A549 (cell line): ENCODE data around the gene SRR. TPM values are rescaled to one million over a fixed set of nuclear protein-coding genes. Genes with fewer than 3 reads are reported as not detected.
"Not testable (repeated sequence)": the region's sequence is repeated elsewhere in the genome, so short reads cannot be mapped to it uniquely, and the experiment has no call there.

Experiments
- ATAC-seq, 2 experiments: fragments of 200-7000 bp in 1 of 2; fragments of >200 bp in 1 of 2; cut with Nextera tagmentation in 1 of 2; cut with Tn5 transposase in 1 of 2; 3 replicates each; pipeline versions ENCODE4 v1.8.0 to v1.9.1; 2018 to 2020; ENCODE audit warnings: mild to moderate bottlenecking in 1 of 2, moderate library complexity in 1 of 2
- CTCF ChIA-PET: fragments of 300-600 bp; sonication (Branson Sonifier 250); formaldehyde crosslinking; extraction: SDS; loops from one replicate; lab custom pipeline; 2021; ENCODE audit warnings: antibody characterized with exemption, inconsistent platforms; lab: Yijun Ruan, JAX
- POLR2A ChIA-PET: fragments of 350-600 bp; formaldehyde crosslinking; extraction: SDS; loops from one replicate; lab custom pipeline; 2021; ENCODE audit warnings: antibody characterized with exemption, inconsistent platforms; lab: Yijun Ruan, JAX
- DNase-seq, 2 experiments: peaks; one replicate each; pipeline versions ENCODE4 v3.0.0 to v3.0.0-alpha.2; 2011 to 2016; ENCODE audit warnings: low read depth in 1 of 2, low spot score in 1 of 2
- FAIRE-seq: peaks from 2 replicates; lab custom pipeline; 2011; peaks lifted over from hg19 to GRCh38; lab: Jason Lieb, UNC
- H3K27ac ChIP-seq, 2 experiments: fragments of >200 bp; sonication (Bioruptor Twin); formaldehyde crosslinking; 3 replicates each; pipeline ENCODE4 v1.5.1; 2016 to 2017
- H3K4me1 ChIP-seq: fragments of >200 bp; sonication (Bioruptor Twin); formaldehyde crosslinking; 3 replicates; pipeline ENCODE4 v1.6.1; 2016
- H3K4me2 ChIP-seq: fragments of >200 bp; sonication (Bioruptor Twin); formaldehyde crosslinking; 3 replicates; pipeline ENCODE4 v1.6.1; 2016
- H3K4me3 ChIP-seq: fragments of >200 bp; sonication (Bioruptor Twin); formaldehyde crosslinking; 3 replicates; pipeline ENCODE4 v1.5.1; 2016
- H3K9me3 ChIP-seq: fragments of >200 bp; sonication (Bioruptor Twin); formaldehyde crosslinking; 3 replicates; pipeline ENCODE4 v1.6.1; 2016
- BHLHE40 ChIP-seq: IDR thresholded peaks from 2 replicates; pipeline ENCODE4 v1.6.1; 2012; ENCODE audit warnings: low read depth, low read length, inconsistent platforms
- CBX2 ChIP-seq: fragments of 200-600 bp; sonication (generic); IDR thresholded peaks from 2 replicates; pipeline ENCODE4 v1.6.1; 2016; ENCODE audit warnings: low read depth, mild to moderate bottlenecking, borderline replicate concordance
- CBX8 ChIP-seq: fragments of 200-600 bp; sonication (generic); IDR thresholded peaks from 2 replicates; pipeline ENCODE4 v1.6.1; 2016
- CTCF ChIP-seq: fragments of >200 bp; sonication (Bioruptor Twin); formaldehyde crosslinking; IDR thresholded peaks from 3 replicates; pipeline ENCODE4 v1.5.1; 2016
- EHF ChIP-seq: fragments of 250-450 bp; sonication (Bioruptor Pico); IDR thresholded peaks from 2 replicates; pipeline ENCODE4 v1.5.0; 2020; ENCODE audit warnings: mild to moderate bottlenecking
- ELK1 ChIP-seq: fragments of 150-350 bp; IDR thresholded peaks from 2 replicates; pipeline ENCODE4 v1.6.1; 2014; ENCODE audit warnings: low read depth, mild to moderate bottlenecking, low read length
- EP300 ChIP-seq, 2 experiments: fragments of >200 bp; sonication (Bioruptor Twin); formaldehyde crosslinking; IDR thresholded peaks; 2 replicates in 1 of 2; 3 replicates in 1 of 2; pipeline ENCODE4 v1.6.1; 2016 to 2017
- HMGXB4 ChIP-seq: fragments of 250-450 bp; sonication (Bioruptor Pico); IDR thresholded peaks from 2 replicates; pipeline ENCODE4 v1.5.0; 2021; ENCODE audit warnings: mild to moderate bottlenecking, moderate library complexity, borderline replicate concordance
- HOXB13 ChIP-seq: fragments of 250-450 bp; sonication (Bioruptor Pico); IDR thresholded peaks from 2 replicates; pipeline ENCODE4 v1.5.0; 2020; ENCODE audit warnings: low read depth, mild to moderate bottlenecking, moderate library complexity
- JUNB ChIP-seq: fragments of >200 bp; sonication (Bioruptor Twin); formaldehyde crosslinking; IDR thresholded peaks from 2 replicates; pipeline ENCODE4 v1.6.1; 2016
- MAFK ChIP-seq: fragments of 450-650 bp; IDR thresholded peaks from 2 replicates; pipeline ENCODE4 v1.6.1; 2014; ENCODE audit not compliant: partially characterized antibody
- MAZ ChIP-seq: fragments of 150-350 bp; IDR thresholded peaks from 2 replicates; pipeline ENCODE4 v1.6.1; 2014; ENCODE audit warnings: antibody characterized with exemption, low read depth, low read length, borderline replicate concordance
- MYC ChIP-seq: IDR thresholded peaks from 2 replicates; pipeline ENCODE4 v1.6.1; 2012; ENCODE audit warnings: mild to moderate bottlenecking, inconsistent platforms, low read length, improper control_type of control experiment, borderline replicate concordance
- NFE2L2 ChIP-seq: fragments of 150-350 bp; conservative IDR thresholded peaks from 2 replicates; pipeline ENCODE4 v1.6.1; 2014; ENCODE audit warnings: low read length
- RARB ChIP-seq: fragments of 250-450 bp; sonication (Bioruptor Pico); IDR thresholded peaks from 2 replicates; pipeline ENCODE4 v1.8.0; 2021; ENCODE audit warnings: mild to moderate bottlenecking, moderate library complexity
- RCOR1 ChIP-seq: fragments of 150-350 bp; IDR thresholded peaks from 2 replicates; pipeline ENCODE4 v1.6.1; 2014; ENCODE audit warnings: antibody characterized with exemption, low read length, low read depth
- RFX5 ChIP-seq: fragments of 450-650 bp; IDR thresholded peaks from 2 replicates; pipeline ENCODE4 v1.7.1; 2014; ENCODE audit warnings: antibody characterized with exemption, mild to moderate bottlenecking, moderate library complexity
- RNF2 ChIP-seq: fragments of 200-600 bp; sonication (generic); IDR thresholded peaks from 2 replicates; pipeline ENCODE4 v1.6.1; 2016; ENCODE audit warnings: low read depth, mild to moderate bottlenecking, antibody characterized with exemption, moderate library complexity, borderline replicate concordance
- SREBF2 ChIP-seq: fragments of 450-650 bp; IDR thresholded peaks from 2 replicates; pipeline ENCODE4 v1.6.1; 2014; ENCODE audit warnings: mild to moderate bottlenecking, moderate library complexity
- WGBS: methylation state at CpG from one replicate; pipeline ENCODE4 v1.1.6; 2017; ENCODE audit errors: missing lambda C conversion rate; 5-methylcytosine and 5-hydroxymethylcytosine counted together
- polyA plus RNA-seq, 4 experiments: library from polyadenylated mRNA; depleted of rRNA in 3 of 4; stranded (reverse); fragments of >200 nt; fragmentation: RNase III in 1 of 4; extraction: RNeasy Plus Mini Kit Qiagen cat#74134 plus additional on column Dnase treatment in 1 of 4; gene quantifications; 2 replicates in 3 of 4; 3 replicates in 1 of 4; pipeline ENCODE4 v1.2.3, GENCODE V29; 2011 to 2017

SRR gene
- polyA plus RNA-seq, 2 of the 4 experiments (the other 2 are of a cell fraction), result 13.2 to 16.7 TPM

GRCh38 chr17:2303204-2304188 is at the start of gene SRR, which contains the start of gene SMG6 (continued):
- TF ChIP-seq RCOR1 (no peak), RFX5 (no peak), MAFK (no peak), HOXB13 (CRISPR knock-in tag) (no peak), BHLHE40 (no peak), JUNB (no peak), CTCF (no peak), HMGXB4 (no peak), CBX8 (no peak), MAZ (peak; percentile 65; the same call in 1 of the 2 replicates), ELK1 (no peak), CBX2 (no peak), MYC (0 out of 2 replicates have a peak, but pooled peaks have one; percentile 9), RARB (no peak), NFE2L2 (no peak), SREBF2 (no peak), RNF2 (no peak), EHF (CRISPR knock-in tag) (no peak), EP300 (IDR thresholded peaks at IDR 0.05) (no peak)

GRCh38 chr17:2258830-2259229 is 44.9 kb upstream of the SRR start:
- H3K4me1 ChIP-seq, result peaks cover 19% of the 10 kb centered on the region
- H3K4me2 ChIP-seq, H3K9me3 ChIP-seq, ATAC-seq, H3K4me3 ChIP-seq, FAIRE-seq, H3K27ac ChIP-seq, POLR2A ChIA-PET, DNase-seq: not testable (repeated sequence)
- CTCF ChIA-PET, result interaction anchor here (0.6 to 16.3 kb wide), 9 partner anchors 10 to 205 kb away, joined by 3 to 200 read pairs (median 4); partner anchors contain the start of gene HIC1
- WGBS, result 88% methylated on average over 8 of the region's 8 CpGs
